Thyroid gland (tissue), 4 donors: Measurements from ENCODE around the gene CFL2.

Experiments used
- CTCF ChIP-seq, 6 experiments: fragments of 200-600 bp in 3 of 6; fragments of 450-650 bp in 3 of 6; sonication (generic) in 3 of 6; IDR thresholded peaks; one replicate each; pipeline ENCODE4 v1.5.1; 2016 to 2019; ENCODE audit warnings: antibody characterized with exemption in 6 of 6, mild to moderate bottlenecking in 2 of 6, inconsistent platforms in 1 of 6, moderate library complexity in 1 of 6
- POLR2A ChIP-seq, 2 donors: fragments of 450-650 bp; IDR thresholded peaks; one replicate each; pipeline ENCODE4 v1.6.1; 2017; ENCODE audit warnings: antibody characterized with exemption in 2 of 2, mild to moderate bottlenecking in 2 of 2, moderate library complexity in 1 of 2

- TF ChIP-seq CTCF (IDR thresholded peaks at IDR 0.05), result no peak
- TF ChIP-seq POLR2A (IDR thresholded peaks at IDR 0.05), result no peak
Measured at GRCh38 chr14:34721129-34721528, 6.7 kb upstream of the CFL2 start.
